Measurements from ENCODE around the gene SEC16A.
"Not testable (repeated sequence)": the region's sequence is repeated elsewhere in the genome, so short reads cannot be mapped to it uniquely, and the experiment has no call there.

Gene SEC16A

DNA sequence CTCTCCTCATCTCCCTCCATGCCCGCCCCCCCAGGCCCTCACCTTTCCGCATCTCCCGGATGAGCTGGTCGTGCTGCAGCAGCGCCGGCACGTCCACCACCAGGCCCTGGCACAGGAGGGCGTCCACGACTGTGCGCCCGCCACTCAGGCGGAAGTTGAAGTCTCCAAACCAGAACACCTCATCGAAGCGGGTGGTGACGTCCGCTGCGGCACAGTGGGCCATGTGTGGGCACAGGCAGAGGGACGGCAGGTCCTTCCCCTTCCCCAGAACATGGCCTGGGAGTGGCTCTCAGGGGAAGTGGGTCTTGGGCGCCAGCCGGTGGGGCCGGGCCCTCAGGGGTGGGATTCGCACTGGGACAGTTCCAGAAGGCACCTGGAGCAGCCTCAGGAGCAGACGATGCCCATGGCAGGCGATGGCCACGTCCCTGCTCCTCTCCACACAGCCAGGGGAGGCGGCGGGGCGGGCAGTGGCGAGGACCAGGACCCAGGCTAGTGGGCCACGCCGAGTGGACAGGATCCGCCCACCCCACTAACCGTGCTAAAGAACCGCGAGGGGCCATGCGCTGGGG is 51.0 kb downstream of the SEC16A start:
- H3K36me3 ChIP-seq: peaks cover 75% of the 10 kb centered on the region
- no peak overlapping the region for H3K4me3 ChIP-seq (ENCODE audit: low read depth, low read length)
- no peak overlapping the region for H3K27ac ChIP-seq
- no peak for DNase-seq
- TF ChIP-seq, protein P1, sequence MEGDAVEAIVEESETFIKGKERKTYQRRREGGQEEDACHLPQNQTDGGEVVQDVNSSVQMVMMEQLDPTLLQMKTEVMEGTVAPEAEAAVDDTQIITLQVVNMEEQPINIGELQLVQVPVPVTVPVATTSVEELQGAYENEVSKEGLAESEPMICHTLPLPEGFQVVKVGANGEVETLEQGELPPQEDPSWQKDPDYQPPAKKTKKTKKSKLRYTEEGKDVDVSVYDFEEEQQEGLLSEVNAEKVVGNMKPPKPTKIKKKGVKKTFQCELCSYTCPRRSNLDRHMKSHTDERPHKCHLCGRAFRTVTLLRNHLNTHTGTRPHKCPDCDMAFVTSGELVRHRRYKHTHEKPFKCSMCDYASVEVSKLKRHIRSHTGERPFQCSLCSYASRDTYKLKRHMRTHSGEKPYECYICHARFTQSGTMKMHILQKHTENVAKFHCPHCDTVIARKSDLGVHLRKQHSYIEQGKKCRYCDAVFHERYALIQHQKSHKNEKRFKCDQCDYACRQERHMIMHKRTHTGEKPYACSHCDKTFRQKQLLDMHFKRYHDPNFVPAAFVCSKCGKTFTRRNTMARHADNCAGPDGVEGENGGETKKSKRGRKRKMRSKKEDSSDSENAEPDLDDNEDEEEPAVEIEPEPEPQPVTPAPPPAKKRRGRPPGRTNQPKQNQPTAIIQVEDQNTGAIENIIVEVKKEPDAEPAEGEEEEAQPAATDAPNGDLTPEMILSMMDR (IDR thresholded peaks at IDR 0.05; ENCODE audit: low read depth, low read length): no peak
- H3K9me3 ChIP-seq (ENCODE audit: severe bottlenecking): no peaks in the 10 kb centered on the region
- H3K27me3 ChIP-seq (ENCODE audit: insufficient read depth, low read depth, severe bottlenecking): no peaks in the 10 kb centered on the region

DNA sequence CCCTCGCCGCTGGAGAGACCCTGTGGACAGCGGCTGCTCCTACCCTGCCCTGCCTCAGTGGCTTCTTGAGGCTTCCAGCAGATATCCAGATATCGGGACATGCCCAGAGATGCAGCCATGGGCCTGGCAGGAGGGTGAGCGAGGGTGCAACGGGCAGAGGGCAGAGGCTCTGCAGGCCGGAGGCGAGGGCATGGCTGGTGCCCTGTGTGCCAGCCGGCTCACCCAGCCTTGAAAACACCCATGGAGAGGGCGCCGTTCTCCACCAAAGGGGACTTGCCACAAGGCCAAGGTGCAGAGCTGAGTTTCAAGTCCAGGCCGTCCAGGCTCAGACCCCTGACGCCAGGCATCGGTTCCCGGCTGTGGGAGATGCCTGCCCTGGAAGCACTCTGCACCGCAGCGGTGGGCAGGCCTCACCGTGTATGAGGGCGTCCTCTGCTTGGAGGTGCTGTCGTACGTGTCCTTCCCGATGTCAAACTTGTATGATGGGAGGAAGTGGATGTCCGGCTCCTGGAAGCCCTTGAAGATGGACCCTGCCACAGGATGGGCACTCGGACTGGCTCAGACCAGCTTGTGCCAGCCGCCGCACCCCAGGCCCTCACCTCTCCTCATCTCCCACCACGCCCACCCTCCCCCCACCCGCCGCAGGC is 52.1 kb downstream of the SEC16A start:
- DNase-seq: no peak
- TF ChIP-seq, protein P1 (IDR thresholded peaks at IDR 0.05; ENCODE audit: low read depth, low read length): no peak
- Histone ChIP-seq H3K9me3 (ENCODE audit: severe bottlenecking) (no peaks in the 10 kb centered on the region), H3K36me3 (peaks cover 68% of the 10 kb centered on the region), H3K27ac (peak overlapping the region; percentile 94), H3K27me3 (ENCODE audit: insufficient read depth, low read depth, severe bottlenecking) (no peaks in the 10 kb centered on the region), H3K4me3 (ENCODE audit: low read depth, low read length) (peak overlapping the region; percentile 22; the same call in 1 of the 2 replicates)

DNA sequence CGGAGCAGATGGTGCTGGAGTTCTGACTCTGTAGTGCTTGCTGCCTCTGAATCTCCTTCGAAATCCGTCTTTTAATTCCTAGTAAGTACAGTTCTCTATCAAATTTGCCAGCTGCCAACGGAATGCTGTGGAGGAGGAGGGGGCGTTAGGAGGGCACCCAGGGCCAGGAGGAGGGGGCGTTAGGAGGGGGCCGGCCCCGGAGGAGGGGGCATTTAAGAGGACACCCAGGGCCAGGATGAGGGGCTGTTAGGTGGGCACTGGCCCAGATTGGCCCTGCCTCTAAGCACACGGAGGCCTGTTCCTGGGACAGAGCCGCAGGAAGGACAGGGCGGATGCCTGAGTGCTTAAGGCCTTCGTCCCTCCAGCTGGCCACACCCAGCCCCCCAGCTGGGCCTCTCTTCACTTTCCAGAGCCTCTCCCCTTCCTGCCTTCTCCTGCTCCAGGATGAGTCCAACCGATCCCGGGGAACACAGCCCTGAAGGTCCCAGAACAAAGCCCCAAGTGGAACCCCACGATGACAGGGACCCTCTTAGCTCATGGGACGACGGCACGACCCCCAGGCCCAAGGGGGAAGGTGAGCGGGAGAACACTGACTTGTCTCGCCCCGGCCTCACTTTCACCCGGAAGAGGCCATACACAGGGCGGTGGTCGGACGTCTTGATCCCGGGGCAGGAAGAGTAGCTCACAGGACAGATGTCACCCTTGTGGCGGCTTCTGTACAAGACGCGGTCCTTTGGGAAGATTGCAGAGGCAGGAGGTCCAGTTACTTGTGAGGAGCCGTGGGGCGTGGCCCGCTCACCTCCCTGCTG is 53.0 kb downstream of the SEC16A start:
- peak overlapping the region; percentile 94 for H3K27ac ChIP-seq
- peaks cover 63% of the 10 kb centered on the region for H3K36me3 ChIP-seq
- peak overlapping the region; percentile 22 for H3K4me3 ChIP-seq (ENCODE audit: low read depth, low read length)
- peak; percentile 77 for DNase-seq
- TF ChIP-seq, protein P1 (IDR thresholded peaks at IDR 0.05; ENCODE audit: low read depth, low read length): peak; percentile 18; the same call in 1 of the 2 replicates
- H3K9me3 ChIP-seq (ENCODE audit: severe bottlenecking): no peaks in the 10 kb centered on the region
- no peaks in the 10 kb centered on the region for H3K27me3 ChIP-seq (ENCODE audit: insufficient read depth, low read depth, severe bottlenecking)

DNA sequence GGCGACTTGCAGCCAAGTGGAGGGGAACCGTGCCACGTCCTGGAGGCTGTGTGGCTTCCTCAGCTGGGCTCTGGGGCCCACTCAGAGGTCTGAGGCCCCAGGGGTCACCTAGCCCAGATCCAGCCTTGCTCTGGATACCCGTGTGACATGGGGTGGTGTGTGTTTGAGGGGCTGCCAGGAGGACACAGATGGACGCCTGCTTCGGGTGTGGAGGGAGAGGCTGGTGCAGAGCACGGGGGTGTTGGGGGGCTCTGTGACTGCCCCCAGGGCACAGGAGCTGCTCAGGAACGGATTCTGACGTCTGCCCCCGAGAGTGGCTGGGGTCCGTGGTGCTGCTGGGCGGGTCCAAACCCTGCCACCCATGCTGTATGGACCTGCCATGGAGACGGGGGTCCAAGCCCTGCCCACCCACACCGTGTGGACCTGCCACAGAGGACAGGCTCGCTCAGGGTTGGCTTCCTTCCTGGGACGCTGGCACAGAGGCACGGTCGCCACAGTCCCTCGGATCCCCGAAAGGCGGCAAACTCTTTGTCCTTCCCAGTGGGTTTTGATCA is 53.7 kb downstream of the SEC16A start:
- Histone ChIP-seq H3K4me3 (ENCODE audit: low read depth, low read length) (no peak overlapping the region), H3K27me3 (ENCODE audit: insufficient read depth, low read depth, severe bottlenecking) (no peaks in the 10 kb centered on the region), H3K27ac (peak overlapping the region; percentile 94), H3K9me3 (ENCODE audit: severe bottlenecking) (no peaks in the 10 kb centered on the region), H3K36me3 (peaks cover 64% of the 10 kb centered on the region)
- no peak for DNase-seq
- TF ChIP-seq, protein P1 (IDR thresholded peaks at IDR 0.05; ENCODE audit: low read depth, low read length): no peak

DNA sequence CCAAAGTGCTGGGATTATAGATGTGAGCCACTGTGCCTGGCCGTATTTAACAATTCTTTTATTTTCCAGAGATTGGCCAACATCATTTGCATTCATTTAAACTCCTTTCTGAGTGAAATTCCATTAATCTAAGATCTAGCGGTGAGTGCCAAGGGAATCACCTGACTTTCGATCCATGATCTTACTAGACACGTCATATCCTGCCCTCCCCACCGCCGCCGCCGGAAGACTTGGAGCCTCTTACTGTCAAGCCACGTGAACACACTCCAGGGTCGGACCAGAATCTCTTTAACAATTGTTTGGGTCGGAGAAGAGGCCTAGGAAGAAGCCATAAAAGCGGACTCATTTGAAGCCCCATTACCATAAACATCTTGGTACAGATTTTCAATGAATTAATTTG is 56.1 kb downstream of the SEC16A start:
- no peak for DNase-seq
- H3K4me3 ChIP-seq (ENCODE audit: low read depth, low read length): no peak overlapping the region
- no peaks in the 10 kb centered on the region for H3K9me3 ChIP-seq (ENCODE audit: severe bottlenecking)
- no peaks in the 10 kb centered on the region for H3K27me3 ChIP-seq (ENCODE audit: insufficient read depth, low read depth, severe bottlenecking)
- H3K27ac ChIP-seq: no peak overlapping the region
- TF ChIP-seq, protein P1 (IDR thresholded peaks at IDR 0.05; ENCODE audit: low read depth, low read length): no peak
- H3K36me3 ChIP-seq: peaks cover 69% of the 10 kb centered on the region

DNA sequence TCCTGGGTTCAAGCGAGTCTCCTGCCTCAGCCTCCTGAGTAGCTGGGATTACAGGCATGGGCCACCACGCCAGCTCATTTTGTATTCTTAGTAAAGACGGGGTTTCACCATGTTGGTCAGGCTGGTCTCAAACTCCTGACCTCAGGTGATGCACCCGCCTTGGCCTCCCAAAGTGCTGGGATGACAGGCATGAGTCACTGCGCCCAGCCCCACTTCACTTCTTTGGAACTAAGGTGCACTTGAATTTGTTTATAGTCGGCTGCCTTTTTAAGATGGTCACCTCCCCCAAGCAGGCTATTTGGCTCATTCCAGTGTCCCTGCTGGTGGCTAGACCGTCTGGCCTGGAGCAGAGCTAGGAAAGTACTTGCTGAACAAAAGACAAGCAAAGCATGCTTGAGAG is 57.5 kb downstream of the SEC16A start:
- not testable (repeated sequence) for H3K27me3 ChIP-seq (ENCODE audit: insufficient read depth, low read depth, severe bottlenecking); H3K9me3 ChIP-seq (ENCODE audit: severe bottlenecking); H3K4me3 ChIP-seq (ENCODE audit: low read depth, low read length); DNase-seq; H3K27ac ChIP-seq
- peaks cover 76% of the 10 kb centered on the region for H3K36me3 ChIP-seq

All from WERI-Rb-1 (cell line).